Measurements from ENCODE around the gene CIAO2B.

DNA sequence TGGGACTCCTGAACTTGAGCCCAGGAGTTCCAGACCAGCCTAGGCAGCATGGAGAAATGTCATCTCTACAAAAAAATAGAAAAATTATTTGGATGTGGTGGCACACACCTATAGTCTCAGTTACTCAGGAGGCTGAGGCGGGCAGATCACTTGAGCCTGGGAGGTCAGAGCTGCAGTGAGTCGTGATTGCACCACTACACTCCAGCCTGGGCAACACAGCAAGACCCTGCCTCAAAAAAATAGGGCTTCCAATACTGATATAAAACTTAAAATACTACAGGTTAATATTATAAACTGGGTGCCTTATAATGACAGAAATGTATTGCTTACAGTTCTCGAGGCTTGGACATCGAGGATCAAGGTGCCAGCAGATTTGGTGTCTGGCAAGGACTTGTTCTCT is 11.7 kb upstream of the CIAO2B start:
- TF ChIP-seq, protein P1, sequence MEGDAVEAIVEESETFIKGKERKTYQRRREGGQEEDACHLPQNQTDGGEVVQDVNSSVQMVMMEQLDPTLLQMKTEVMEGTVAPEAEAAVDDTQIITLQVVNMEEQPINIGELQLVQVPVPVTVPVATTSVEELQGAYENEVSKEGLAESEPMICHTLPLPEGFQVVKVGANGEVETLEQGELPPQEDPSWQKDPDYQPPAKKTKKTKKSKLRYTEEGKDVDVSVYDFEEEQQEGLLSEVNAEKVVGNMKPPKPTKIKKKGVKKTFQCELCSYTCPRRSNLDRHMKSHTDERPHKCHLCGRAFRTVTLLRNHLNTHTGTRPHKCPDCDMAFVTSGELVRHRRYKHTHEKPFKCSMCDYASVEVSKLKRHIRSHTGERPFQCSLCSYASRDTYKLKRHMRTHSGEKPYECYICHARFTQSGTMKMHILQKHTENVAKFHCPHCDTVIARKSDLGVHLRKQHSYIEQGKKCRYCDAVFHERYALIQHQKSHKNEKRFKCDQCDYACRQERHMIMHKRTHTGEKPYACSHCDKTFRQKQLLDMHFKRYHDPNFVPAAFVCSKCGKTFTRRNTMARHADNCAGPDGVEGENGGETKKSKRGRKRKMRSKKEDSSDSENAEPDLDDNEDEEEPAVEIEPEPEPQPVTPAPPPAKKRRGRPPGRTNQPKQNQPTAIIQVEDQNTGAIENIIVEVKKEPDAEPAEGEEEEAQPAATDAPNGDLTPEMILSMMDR (optimal IDR thresholded peaks at IDR 0.05 in 1 of 3, IDR thresholded peaks at IDR 0.05 in 1 of 3, conservative IDR thresholded peaks at IDR 0.05 in 1 of 3; ENCODE audit: extremely low read depth in 1 of 3, insufficient read depth in 2 of 3, low read length in 3 of 3) = no peak
- no peak for TF ChIP-seq EZH2 (IDR thresholded peaks at IDR 0.05; ENCODE audit: low read length)

All from keratinocyte (primary cell).